Neural cell (in vitro differentiated cells): ENCODE data around the gene NPAS3.

Experiments
- EP300 ChIP-seq: fragments of 450-650 bp; conservative IDR thresholded peaks from 2 replicates; pipeline ENCODE4 v1.6.1; 2014; ENCODE audit warnings: antibody characterized with exemption, mild to moderate bottlenecking, moderate library complexity; ENCODE audit not compliant: poor library complexity, severe bottlenecking
- EZH2 ChIP-seq: fragments of 200-600, 300-800 bp; shearing (Covaris generic), sonication (generic); IDR thresholded peaks from 2 replicates; pipeline ENCODE4 v1.6.1; 2014; ENCODE audit warnings: antibody characterized with exemption, low read length, borderline replicate concordance, mild to moderate bottlenecking; ENCODE audit not compliant: insufficient read depth, poor library complexity, severe bottlenecking
- MXI1 ChIP-seq: fragments of 450-650 bp; conservative IDR thresholded peaks from 2 replicates; pipeline ENCODE4 v1.6.1; 2014; ENCODE audit warnings: antibody characterized with exemption, mild to moderate bottlenecking; ENCODE audit not compliant: poor library complexity, severe bottlenecking
- POLR2AphosphoS5 ChIP-seq: IDR thresholded peaks from 2 replicates; pipeline ENCODE4 v1.6.1; 2012
- RAD21 ChIP-seq: fragments of 450-650 bp; conservative IDR thresholded peaks from 2 replicates; pipeline ENCODE4 v1.6.1; 2014; ENCODE audit warnings: antibody characterized with exemption, mild to moderate bottlenecking, moderate library complexity
- SMC3 ChIP-seq: fragments of 450-650 bp; conservative IDR thresholded peaks from 2 replicates; pipeline ENCODE4 v1.6.1; 2014; ENCODE audit warnings: antibody characterized with exemption, mild to moderate bottlenecking, moderate library complexity; ENCODE audit not compliant: poor library complexity
- TAF1 ChIP-seq: IDR thresholded peaks from 2 replicates; pipeline ENCODE4 v1.6.1; 2012; ENCODE audit warnings: low read depth
- TF ChIP-seq, protein P1 (sequence below): fragments of 450-650 bp; IDR thresholded peaks from 2 replicates; pipeline ENCODE4 v1.5.1; 2014; ENCODE audit warnings: antibody characterized with exemption, mild to moderate bottlenecking, moderate library complexity; ENCODE audit not compliant: poor library complexity, severe bottlenecking
- TF ChIP-seq, protein P2 (sequence below): IDR thresholded peaks from 2 replicates; pipeline ENCODE4 v1.6.1; 2012; ENCODE audit warnings: borderline replicate concordance

DNA sequence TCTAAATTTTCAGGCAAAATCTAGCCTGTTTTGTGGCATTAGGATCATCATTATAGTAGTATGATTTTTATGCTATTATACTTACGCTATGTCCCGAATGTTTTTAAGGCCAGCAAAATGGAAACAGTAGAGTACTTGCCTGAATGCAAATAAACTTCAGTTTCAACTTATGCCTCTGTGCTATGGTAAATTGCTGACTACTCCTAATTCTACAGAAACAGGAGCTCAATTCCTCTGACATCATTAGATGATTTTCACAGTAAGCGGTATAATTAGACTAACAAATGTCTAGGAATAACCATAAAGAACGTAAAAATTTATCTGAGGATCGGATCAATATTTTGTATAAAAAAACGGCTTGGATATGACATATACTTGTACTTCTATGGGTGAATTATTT lies 742.2 kb downstream of the NPAS3 start:
- TF ChIP-seq POLR2AphosphoS5 (no peak), EZH2 (no peak), TAF1 (no peak), SMC3 (no peak), EP300 (no peak), MXI1 (no peak), RAD21 (no peak)
- TF ChIP-seq, protein P1, sequence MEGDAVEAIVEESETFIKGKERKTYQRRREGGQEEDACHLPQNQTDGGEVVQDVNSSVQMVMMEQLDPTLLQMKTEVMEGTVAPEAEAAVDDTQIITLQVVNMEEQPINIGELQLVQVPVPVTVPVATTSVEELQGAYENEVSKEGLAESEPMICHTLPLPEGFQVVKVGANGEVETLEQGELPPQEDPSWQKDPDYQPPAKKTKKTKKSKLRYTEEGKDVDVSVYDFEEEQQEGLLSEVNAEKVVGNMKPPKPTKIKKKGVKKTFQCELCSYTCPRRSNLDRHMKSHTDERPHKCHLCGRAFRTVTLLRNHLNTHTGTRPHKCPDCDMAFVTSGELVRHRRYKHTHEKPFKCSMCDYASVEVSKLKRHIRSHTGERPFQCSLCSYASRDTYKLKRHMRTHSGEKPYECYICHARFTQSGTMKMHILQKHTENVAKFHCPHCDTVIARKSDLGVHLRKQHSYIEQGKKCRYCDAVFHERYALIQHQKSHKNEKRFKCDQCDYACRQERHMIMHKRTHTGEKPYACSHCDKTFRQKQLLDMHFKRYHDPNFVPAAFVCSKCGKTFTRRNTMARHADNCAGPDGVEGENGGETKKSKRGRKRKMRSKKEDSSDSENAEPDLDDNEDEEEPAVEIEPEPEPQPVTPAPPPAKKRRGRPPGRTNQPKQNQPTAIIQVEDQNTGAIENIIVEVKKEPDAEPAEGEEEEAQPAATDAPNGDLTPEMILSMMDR: no peak
- TF ChIP-seq, protein P2, sequence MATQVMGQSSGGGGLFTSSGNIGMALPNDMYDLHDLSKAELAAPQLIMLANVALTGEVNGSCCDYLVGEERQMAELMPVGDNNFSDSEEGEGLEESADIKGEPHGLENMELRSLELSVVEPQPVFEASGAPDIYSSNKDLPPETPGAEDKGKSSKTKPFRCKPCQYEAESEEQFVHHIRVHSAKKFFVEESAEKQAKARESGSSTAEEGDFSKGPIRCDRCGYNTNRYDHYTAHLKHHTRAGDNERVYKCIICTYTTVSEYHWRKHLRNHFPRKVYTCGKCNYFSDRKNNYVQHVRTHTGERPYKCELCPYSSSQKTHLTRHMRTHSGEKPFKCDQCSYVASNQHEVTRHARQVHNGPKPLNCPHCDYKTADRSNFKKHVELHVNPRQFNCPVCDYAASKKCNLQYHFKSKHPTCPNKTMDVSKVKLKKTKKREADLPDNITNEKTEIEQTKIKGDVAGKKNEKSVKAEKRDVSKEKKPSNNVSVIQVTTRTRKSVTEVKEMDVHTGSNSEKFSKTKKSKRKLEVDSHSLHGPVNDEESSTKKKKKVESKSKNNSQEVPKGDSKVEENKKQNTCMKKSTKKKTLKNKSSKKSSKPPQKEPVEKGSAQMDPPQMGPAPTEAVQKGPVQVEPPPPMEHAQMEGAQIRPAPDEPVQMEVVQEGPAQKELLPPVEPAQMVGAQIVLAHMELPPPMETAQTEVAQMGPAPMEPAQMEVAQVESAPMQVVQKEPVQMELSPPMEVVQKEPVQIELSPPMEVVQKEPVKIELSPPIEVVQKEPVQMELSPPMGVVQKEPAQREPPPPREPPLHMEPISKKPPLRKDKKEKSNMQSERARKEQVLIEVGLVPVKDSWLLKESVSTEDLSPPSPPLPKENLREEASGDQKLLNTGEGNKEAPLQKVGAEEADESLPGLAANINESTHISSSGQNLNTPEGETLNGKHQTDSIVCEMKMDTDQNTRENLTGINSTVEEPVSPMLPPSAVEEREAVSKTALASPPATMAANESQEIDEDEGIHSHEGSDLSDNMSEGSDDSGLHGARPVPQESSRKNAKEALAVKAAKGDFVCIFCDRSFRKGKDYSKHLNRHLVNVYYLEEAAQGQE: no peak
